Activated naive CD8-positive, alpha-beta T cell treated with anti-CD3 and anti-CD28 coated beads, Interleukin-2, amount 10 ng/mL, durations not matched to agents 7 days and 5 days (primary cell): ENCODE results near the gene CCDC116. TPM values are rescaled to one million over a fixed set of nuclear protein-coding genes. Genes with fewer than 3 reads are reported as not detected.

ENCODE experiments used
- ATAC-seq: fragments of 150-1000 bp; cut with Tn5 transposase; one replicate; pipeline ENCODE4 v1.10.0; 2021; ENCODE audit warnings: low read depth, moderate library complexity
- POLR2A ChIA-PET: fragments of 350-600 bp; sonication (Branson Sonifier 250); formaldehyde crosslinking; loops from one replicate; lab custom pipeline; 2021; ENCODE audit warnings: antibody characterized with exemption; lab: Charles Lee
- DNase-seq: peaks from one replicate; pipeline ENCODE4 v3.0.0; 2021
- H3K27ac Mint-ChIP-seq: one replicate; pipeline ENCODE4 v1.8.0; 2022; ENCODE audit warnings: mild to moderate bottlenecking, mixed read lengths
- H3K27me3 Mint-ChIP-seq: one replicate; pipeline ENCODE4 v1.8.0; 2022; ENCODE audit warnings: mild to moderate bottlenecking, moderate library complexity, mixed read lengths
- H3K36me3 Mint-ChIP-seq: one replicate; pipeline ENCODE4 v1.8.0; 2021; ENCODE audit warnings: mild to moderate bottlenecking, mixed read lengths
- H3K4me1 Mint-ChIP-seq: one replicate; pipeline ENCODE4 v1.8.0; 2021; ENCODE audit warnings: mixed read lengths
- H3K4me3 Mint-ChIP-seq: one replicate; pipeline ENCODE4 v1.8.0; 2022; ENCODE audit warnings: mild to moderate bottlenecking, moderate library complexity, mixed read lengths
- H3K9me3 Mint-ChIP-seq: one replicate; pipeline ENCODE4 v1.8.0; 2021; ENCODE audit warnings: mixed read lengths
- total RNA-seq, 2 experiments: library from RNA; stranded (reverse); gene quantifications; one replicate each; pipeline ENCODE4 v1.2.3, GENCODE V29; 2021

The CCDC116 gene
- total RNA-seq, 2 experiments from 2014 or later: 0.50 to 0.79 TPM

GRCh38 chr22:21621025-21621424 lies 11.5 kb upstream of the CCDC116 start:
- POLR2A ChIA-PET: no interaction called here
- ATAC-seq: no peak
- Mint-ChIP-seq H3K9me3 (no peaks in the 10 kb centered on the region), H3K4me1 (peaks cover 5% of the 10 kb centered on the region), H3K4me3 (no peak overlapping the region), H3K27ac (no peak overlapping the region), H3K36me3 (peaks cover 7% of the 10 kb centered on the region), H3K27me3 (no peaks in the 10 kb centered on the region)
- DNase-seq: no peak

- no peak overlapping the region for H3K4me3 Mint-ChIP-seq
- peaks cover 11% of the 10 kb centered on the region for H3K4me1 Mint-ChIP-seq
- no peaks in the 10 kb centered on the region for H3K9me3 Mint-ChIP-seq
- no peak for DNase-seq
- peaks cover 11% of the 10 kb centered on the region for H3K36me3 Mint-ChIP-seq
- no peaks in the 10 kb centered on the region for H3K27me3 Mint-ChIP-seq
- H3K27ac Mint-ChIP-seq: peak overlapping the region; percentile 48
- POLR2A ChIA-PET: no interaction called here
- no peak for ATAC-seq
Observed at GRCh38 chr22:21622011-21622918, 10.3 kb upstream of the CCDC116 start.

- Mint-ChIP-seq H3K27me3 (no peaks in the 10 kb centered on the region), H3K36me3 (peaks cover 20% of the 10 kb centered on the region), H3K9me3 (no peaks in the 10 kb centered on the region), H3K4me1 (peaks cover 12% of the 10 kb centered on the region), H3K27ac (peak overlapping the region; percentile 48), H3K4me3 (no peak overlapping the region)
- DNase-seq (no peak), ATAC-seq (no peak)
- POLR2A ChIA-PET: interaction anchor here (2.2 kb wide), 1 partner anchor 19 kb away, joined by 7 read pairs; the partner anchor contains the start of gene SDF2L1
Observed at GRCh38 chr22:21622919-21623647, 9.5 kb upstream of the CCDC116 start.

- peaks cover 23% of the 10 kb centered on the region for H3K36me3 Mint-ChIP-seq
- DNase-seq: no peak
- H3K4me3 Mint-ChIP-seq: no peak overlapping the region
- no peak for ATAC-seq
- H3K9me3 Mint-ChIP-seq: no peaks in the 10 kb centered on the region
- H3K27me3 Mint-ChIP-seq: no peaks in the 10 kb centered on the region
- no peak overlapping the region for H3K27ac Mint-ChIP-seq
- H3K4me1 Mint-ChIP-seq: peaks cover 15% of the 10 kb centered on the region
- POLR2A ChIA-PET: interaction anchor here (2.2 kb wide), 1 partner anchor 18 kb away, joined by 7 read pairs; the partner anchor contains the start of gene SDF2L1
Observed at GRCh38 chr22:21623648-21623970, 9.0 kb upstream of the CCDC116 start.

GRCh38 chr22:21624120-21624879 lies 8.3 kb upstream of the CCDC116 start:
- H3K36me3 Mint-ChIP-seq: peaks cover 23% of the 10 kb centered on the region
- H3K27ac Mint-ChIP-seq: peak overlapping the region; percentile 62
- ATAC-seq: no peak
- H3K4me3 Mint-ChIP-seq: no peak overlapping the region
- no peaks in the 10 kb centered on the region for H3K27me3 Mint-ChIP-seq
- H3K9me3 Mint-ChIP-seq: no peaks in the 10 kb centered on the region
- POLR2A ChIA-PET: interaction anchor here (2.2 kb wide), 1 partner anchor 18 kb away, joined by 7 read pairs; the partner anchor contains the start of gene SDF2L1
- DNase-seq: peak; percentile 59
- H3K4me1 Mint-ChIP-seq: peaks cover 15% of the 10 kb centered on the region

GRCh38 chr22:21624880-21625791 lies 7.4 kb upstream of the CCDC116 start:
- no peaks in the 10 kb centered on the region for H3K9me3 Mint-ChIP-seq
- H3K27me3 Mint-ChIP-seq: no peaks in the 10 kb centered on the region
- ATAC-seq (no peak), DNase-seq (no peak)
- H3K4me3 Mint-ChIP-seq: no peak overlapping the region
- peaks cover 15% of the 10 kb centered on the region for H3K4me1 Mint-ChIP-seq
- POLR2A ChIA-PET: interaction anchor here (1.8 to 2.2 kb wide), 2 partner anchors 17 to 22 kb away, joined by 3 to 7 read pairs; partner anchors contain the start of gene SDF2L1
- H3K36me3 Mint-ChIP-seq: peaks cover 23% of the 10 kb centered on the region
- H3K27ac Mint-ChIP-seq: peak overlapping the region; percentile 62

GRCh38 chr22:21626073-21626734 lies 6.4 kb upstream of the CCDC116 start:
- Mint-ChIP-seq H3K27ac (peak overlapping the region; percentile 31), H3K4me1 (peaks cover 23% of the 10 kb centered on the region), H3K9me3 (no peaks in the 10 kb centered on the region), H3K36me3 (peaks cover 23% of the 10 kb centered on the region), H3K27me3 (no peaks in the 10 kb centered on the region), H3K4me3 (no peak overlapping the region)
- POLR2A ChIA-PET: interaction anchor here (0.6 to 1.8 kb wide), 4 partner anchors 17 to 58 kb away, joined by 3 to 5 read pairs (median 3); no protein-coding TSS in a partner anchor
- DNase-seq: no peak
- no peak for ATAC-seq

GRCh38 chr22:21626735-21627469 lies 5.7 kb upstream of the CCDC116 start:
- POLR2A ChIA-PET: interaction anchor here (0.8 to 1.8 kb wide), 3 partner anchors 16 to 59 kb away, joined by 3 to 5 read pairs (median 3); no protein-coding TSS in a partner anchor
- no peaks in the 10 kb centered on the region for H3K9me3 Mint-ChIP-seq
- ATAC-seq: no peak
- DNase-seq: no peak
- peaks cover 23% of the 10 kb centered on the region for H3K36me3 Mint-ChIP-seq
- peak overlapping the region; percentile 31 for H3K27ac Mint-ChIP-seq
- H3K4me1 Mint-ChIP-seq: peaks cover 23% of the 10 kb centered on the region
- H3K27me3 Mint-ChIP-seq: no peaks in the 10 kb centered on the region
- H3K4me3 Mint-ChIP-seq: peak overlapping the region; percentile 39

GRCh38 chr22:21628386-21629254 lies 3.9 kb upstream of the CCDC116 start:
- Mint-ChIP-seq H3K36me3 (peaks cover 17% of the 10 kb centered on the region), H3K27ac (peak overlapping the region; percentile 90), H3K27me3 (no peaks in the 10 kb centered on the region), H3K4me3 (peak overlapping the region; percentile 88), H3K9me3 (no peaks in the 10 kb centered on the region), H3K4me1 (peaks cover 25% of the 10 kb centered on the region)
- ATAC-seq (peak; percentile 8), DNase-seq (no peak)
- POLR2A ChIA-PET: interaction anchor here (0.8 to 7.0 kb wide), 11 partner anchors 13 to 647 kb away, joined by 3 to 94 read pairs (median 6); partner anchors contain the start of genes LZTR1, PPIL2, SDF2L1 and UBE2L3
